Measurements from ENCODE around the gene MFSD2A.

- TF ChIP-seq, protein P1, sequence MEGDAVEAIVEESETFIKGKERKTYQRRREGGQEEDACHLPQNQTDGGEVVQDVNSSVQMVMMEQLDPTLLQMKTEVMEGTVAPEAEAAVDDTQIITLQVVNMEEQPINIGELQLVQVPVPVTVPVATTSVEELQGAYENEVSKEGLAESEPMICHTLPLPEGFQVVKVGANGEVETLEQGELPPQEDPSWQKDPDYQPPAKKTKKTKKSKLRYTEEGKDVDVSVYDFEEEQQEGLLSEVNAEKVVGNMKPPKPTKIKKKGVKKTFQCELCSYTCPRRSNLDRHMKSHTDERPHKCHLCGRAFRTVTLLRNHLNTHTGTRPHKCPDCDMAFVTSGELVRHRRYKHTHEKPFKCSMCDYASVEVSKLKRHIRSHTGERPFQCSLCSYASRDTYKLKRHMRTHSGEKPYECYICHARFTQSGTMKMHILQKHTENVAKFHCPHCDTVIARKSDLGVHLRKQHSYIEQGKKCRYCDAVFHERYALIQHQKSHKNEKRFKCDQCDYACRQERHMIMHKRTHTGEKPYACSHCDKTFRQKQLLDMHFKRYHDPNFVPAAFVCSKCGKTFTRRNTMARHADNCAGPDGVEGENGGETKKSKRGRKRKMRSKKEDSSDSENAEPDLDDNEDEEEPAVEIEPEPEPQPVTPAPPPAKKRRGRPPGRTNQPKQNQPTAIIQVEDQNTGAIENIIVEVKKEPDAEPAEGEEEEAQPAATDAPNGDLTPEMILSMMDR (IDR thresholded peaks at IDR 0.05 in 2 of 3, conservative IDR thresholded peaks at IDR 0.05 in 1 of 3; ENCODE audit: borderline replicate concordance in 1 of 3, insufficient read depth in 1 of 3, low read depth in 2 of 3, low read length in 2 of 3) = no peak
- TF ChIP-seq CBX3 (IDR thresholded peaks at IDR 0.05; ENCODE audit: low read depth) = no peak
- TF ChIP-seq YY1 (IDR thresholded peaks at IDR 0.05; ENCODE audit: extremely low read depth, insufficient replicate concordance, low read depth, low read length) = no peak
- TF ChIP-seq, protein P2, sequence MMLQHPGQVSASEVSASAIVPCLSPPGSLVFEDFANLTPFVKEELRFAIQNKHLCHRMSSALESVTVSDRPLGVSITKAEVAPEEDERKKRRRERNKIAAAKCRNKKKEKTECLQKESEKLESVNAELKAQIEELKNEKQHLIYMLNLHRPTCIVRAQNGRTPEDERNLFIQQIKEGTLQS (IDR thresholded peaks at IDR 0.05) = no peak
- no peak for TF ChIP-seq JUND (IDR thresholded peaks at IDR 0.05)
- TF ChIP-seq EGR1 (IDR thresholded peaks at IDR 0.05; ENCODE audit: low read depth) = no peak
- TF ChIP-seq RAD21 (IDR thresholded peaks at IDR 0.05; ENCODE audit: low read depth) = no peak
- no peak for TF ChIP-seq EZH2phosphoT487 (IDR thresholded peaks at IDR 0.05; ENCODE audit: borderline replicate concordance)
- no peak for TF ChIP-seq REST (IDR thresholded peaks at IDR 0.05; ENCODE audit: low read depth)
- TF ChIP-seq POLR2A (IDR thresholded peaks at IDR 0.05; ENCODE audit: borderline replicate concordance, extremely low read depth, insufficient read depth, insufficient read length) = no peak
Measured at GRCh38 chr1:39927538-39927937, 27.4 kb upstream of the MFSD2A start.
